ENCODE data around the gene SAYSD1.

Gene SAYSD1

GRCh38 chr6:39079197-39080125 is 35.5 kb downstream of the SAYSD1 start:
- DNase-seq = no peak

- no peak for DNase-seq
These were observed 36.3 kb downstream of the SAYSD1 start for GRCh38 chr6:39078695-39079094.

GRCh38 chr6:39077882-39078594 is 36.9 kb downstream of the SAYSD1 start:
- no peak for DNase-seq

- no peak for DNase-seq
These were observed 38.1 kb downstream of the SAYSD1 start for GRCh38 chr6:39076623-39077535.

- DNase-seq = no peak
These were observed 39.0 kb downstream of the SAYSD1 start for GRCh38 chr6:39075807-39076622.

- no peak for DNase-seq
These were observed 39.8 kb downstream of the SAYSD1 start for GRCh38 chr6:39075010-39075686.

- no peak for DNase-seq
These were observed 40.5 kb downstream of the SAYSD1 start for GRCh38 chr6:39074486-39074885.

- no peak for DNase-seq
These were observed 41.3 kb downstream of the SAYSD1 start for GRCh38 chr6:39073471-39074355.

- DNase-seq = no peak
These were observed 42.2 kb downstream of the SAYSD1 start for GRCh38 chr6:39072830-39073229.

- no peak for DNase-seq
These were observed 46.6 kb downstream of the SAYSD1 start for GRCh38 chr6:39068391-39068790.

- DNase-seq = no peak
These were observed 49.4 kb downstream of the SAYSD1 start for GRCh38 chr6:39065561-39065960.

GRCh38 chr6:39063526-39063925 is 51.5 kb downstream of the SAYSD1 start:
- DNase-seq = no peak

GRCh38 chr6:39062014-39062740 is 52.8 kb downstream of the SAYSD1 start:
- DNase-seq = no peak

GRCh38 chr6:39061588-39061987 is 53.4 kb downstream of the SAYSD1 start:
- no peak for DNase-seq

GRCh38 chr6:39061182-39061581 is 53.8 kb downstream of the SAYSD1 start:
- no peak for DNase-seq

- DNase-seq = no peak
These were observed 54.4 kb downstream of the SAYSD1 start for GRCh38 chr6:39060467-39061160.

- DNase-seq = no peak
These were observed 55.3 kb downstream of the SAYSD1 start for GRCh38 chr6:39059496-39060310.
